GM19035 (cell line): ENCODE measurements around the gene WDR83.
"Not testable (repeated sequence)": the region's sequence is repeated elsewhere in the genome, so short reads cannot be mapped to it uniquely, and the experiment has no call there.

ENCODE experiments used
- ATAC-seq: cut with Tn5 transposase; IDR thresholded peaks from one replicate; pipeline ENCODE4 v1.9.1; 2021; ENCODE audit not compliant: unreplicated experiment

WDR83 gene

DNA sequence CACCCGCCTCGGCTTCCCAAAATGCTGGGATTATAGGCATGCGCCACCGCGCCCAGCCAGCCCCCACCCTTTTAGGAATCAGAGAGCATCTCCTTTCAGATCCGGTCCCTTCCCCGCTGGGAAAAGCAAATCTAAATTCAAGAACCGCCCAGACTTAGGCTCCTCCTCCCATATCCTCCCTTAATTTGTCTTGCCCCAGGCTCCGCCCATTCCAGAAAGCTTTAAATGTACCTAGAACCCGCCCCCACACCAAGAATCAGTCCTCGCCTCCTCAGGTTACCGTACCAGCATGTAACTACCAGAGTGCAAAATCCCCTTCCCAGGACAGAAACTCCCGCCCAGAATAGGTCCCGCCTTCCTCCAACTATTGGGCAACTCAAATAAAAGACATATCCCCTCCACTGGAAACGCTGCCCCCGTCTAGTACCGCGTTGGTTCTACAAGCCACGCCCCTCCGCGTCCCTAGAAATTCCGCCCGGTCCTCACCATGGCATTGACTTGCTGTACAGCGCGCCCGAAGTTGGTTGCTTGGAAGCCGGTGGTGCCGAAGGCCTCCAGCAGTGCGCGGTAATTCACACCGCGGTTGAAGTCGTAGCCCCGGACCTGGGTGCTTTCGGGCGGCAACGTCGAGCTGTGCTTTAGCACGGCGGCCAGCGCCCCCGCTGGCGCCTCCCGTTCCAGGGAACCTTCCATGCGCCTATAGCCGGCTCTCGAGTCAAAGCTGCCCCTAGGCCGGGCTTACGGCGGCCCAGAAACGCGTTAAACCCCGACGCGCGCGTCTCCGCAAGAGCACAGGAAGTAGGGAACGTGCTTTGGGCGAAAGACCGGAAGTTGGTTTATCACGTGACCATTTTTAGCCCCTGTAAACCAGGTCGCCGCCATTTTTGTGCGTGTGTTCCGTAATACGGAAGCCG, 14.7 kb downstream of the WDR83 start, which contains the start of gene DHPS:
Gene DHPS (minus strand): TSS at position 807 of the 914 bp plus-strand sequence. CDS start 114 bp downstream, at position 693.
- ATAC-seq, result peak; percentile 80

DNA sequence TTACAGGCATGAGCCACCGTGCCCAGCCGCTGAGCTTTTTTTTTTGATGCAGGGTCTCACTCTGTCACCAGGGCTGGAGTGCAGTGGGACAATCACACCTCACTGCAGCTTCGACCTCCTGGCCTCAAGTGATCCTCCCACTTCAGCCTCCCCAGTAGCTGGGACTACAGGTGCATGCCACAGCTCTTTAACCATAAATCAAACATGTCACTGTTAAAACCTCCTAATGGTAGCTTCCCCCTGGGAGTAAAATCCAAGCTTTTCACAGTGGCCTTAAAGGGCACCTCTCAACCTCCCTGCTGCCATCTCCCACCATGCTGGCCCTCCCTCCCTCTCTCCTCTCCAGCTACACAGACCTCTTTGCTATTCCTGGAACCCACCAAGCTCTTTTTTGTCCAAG, 19.2 kb downstream of the WDR83 start:
- ATAC-seq, result no peak

DNA sequence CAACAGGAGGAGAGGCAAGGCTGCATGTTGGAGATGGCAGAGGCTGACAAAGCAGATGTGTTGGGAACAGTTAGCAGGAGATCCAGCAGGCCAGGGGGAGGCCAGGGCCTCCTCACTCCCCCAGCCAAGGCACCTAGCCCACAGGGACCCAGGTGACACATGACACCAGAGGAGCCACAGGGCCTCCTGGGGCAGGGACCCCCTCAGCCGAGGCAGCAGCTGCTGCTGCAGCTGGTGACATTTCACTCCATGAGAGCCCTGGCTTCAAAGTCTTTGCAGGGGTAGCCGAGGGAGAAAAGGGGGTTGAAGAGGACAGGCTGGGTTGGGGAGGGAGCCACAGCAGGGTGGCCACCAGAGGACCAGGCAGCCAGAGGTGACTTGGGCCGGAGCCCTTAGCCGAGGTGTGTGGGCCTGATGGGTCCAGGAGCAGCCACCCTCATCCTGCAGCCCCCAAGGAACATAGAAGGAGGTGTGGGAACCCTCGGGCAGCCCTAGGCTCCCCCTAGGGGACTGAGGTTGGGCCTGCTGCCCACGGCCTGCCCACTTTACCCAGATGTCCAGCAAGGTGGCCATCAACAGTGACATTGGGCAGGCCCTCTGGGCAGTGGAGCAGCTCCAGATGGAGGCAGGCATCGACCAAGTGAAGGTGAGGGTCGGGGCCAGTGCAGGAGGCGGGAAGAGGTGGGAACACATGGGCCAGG, 21.0 kb downstream of the WDR83 start, which contains the start of gene GNG14:
Gene GNG14 (plus strand): TSS at position 503 of the 701 bp plus-strand sequence. CDS start 51 bp downstream, at position 554.
- no peak for ATAC-seq

DNA sequence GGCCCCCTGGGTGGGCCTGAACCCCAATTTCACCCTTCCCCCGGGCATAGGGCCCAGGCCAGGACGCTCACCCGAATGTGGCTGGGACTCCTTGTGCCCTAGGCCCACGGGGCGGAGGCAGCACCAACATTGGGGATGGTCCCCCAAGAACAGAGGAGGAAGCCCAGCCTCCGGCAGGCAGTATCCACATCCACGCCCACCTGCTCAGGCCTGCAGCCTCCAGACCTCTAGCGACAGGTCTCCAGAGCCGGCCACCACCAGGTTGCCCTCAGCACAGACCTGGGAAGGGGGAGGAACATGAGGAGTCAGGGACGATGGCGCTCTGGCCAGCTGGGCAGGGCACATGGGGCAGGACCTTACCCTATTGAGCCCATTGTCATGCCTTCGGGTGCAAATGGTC, 22.4 kb downstream of the WDR83 start:
- no peak for ATAC-seq

DNA sequence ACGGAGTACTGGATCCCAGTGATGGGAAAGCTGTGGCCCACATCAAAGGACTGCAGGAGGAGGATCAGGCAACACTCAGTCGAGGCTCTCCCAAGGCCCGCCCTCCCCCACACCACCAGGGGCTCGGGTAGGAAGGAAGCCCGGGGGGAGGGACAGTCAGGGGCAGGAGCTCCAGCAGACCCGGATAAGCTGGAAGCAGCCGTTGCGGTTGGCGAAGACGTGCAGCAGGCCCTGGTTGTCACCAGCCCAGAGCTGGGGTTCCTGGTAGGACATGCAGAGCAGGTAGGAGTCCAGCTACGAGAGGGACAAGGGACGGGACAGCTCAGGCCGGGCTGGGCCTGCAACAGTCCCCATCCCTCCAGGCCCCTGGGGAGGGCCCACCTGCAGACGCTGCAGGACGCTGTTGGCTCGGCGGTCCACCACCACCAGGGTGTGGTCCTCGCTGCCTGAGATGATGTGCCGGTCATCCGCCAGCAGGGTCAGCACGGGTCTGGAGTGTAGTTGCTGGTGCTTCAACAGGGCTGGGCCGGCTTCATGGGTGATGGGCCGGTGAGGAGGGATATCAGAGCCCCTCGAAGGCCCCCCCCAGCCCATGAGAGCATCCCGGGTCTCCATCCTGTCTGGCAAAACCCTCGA, 23.1 kb downstream of the WDR83 start:
- no peak for ATAC-seq

DNA sequence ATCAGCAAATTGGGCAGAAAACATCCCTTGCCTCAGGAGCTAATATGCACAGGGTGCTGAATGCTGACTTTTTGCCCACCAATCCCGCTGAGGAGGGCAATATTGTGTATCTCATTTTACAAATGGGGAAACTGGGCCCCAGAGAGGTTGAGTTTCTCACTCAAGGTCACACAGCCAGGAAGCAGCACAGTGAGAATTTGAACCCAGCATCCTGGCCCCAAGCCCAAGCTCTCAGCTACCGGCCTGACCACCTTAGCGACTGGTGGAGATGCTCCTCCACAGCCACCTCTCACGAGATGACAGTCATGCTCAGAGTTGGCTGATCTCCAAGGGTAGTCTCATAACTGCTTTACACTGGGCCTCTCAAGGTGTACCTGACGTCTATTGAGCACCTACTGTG, 26.4 kb downstream of the WDR83 start:
- ATAC-seq, result no peak

DNA sequence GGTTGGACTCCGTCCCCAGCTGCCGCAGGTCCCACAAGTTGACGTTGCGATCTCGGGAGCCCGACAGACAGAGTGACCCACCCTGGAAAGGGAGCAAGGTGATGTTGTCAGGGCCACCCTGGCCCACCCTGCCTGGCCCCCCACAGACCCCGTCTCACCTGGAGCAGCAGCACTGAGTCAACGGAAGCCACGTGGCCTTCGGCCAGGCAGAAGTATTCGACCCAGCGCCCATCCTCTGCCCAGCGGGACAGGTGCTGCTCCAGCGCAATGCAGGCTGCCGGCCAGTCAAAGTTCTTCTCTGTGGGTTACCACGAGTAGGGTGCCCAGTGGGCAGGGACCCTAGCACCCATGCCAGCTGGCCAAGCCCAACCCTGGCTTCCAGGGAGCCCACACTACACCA, 28.0 kb downstream of the WDR83 start:
- ATAC-seq, result no peak

DNA sequence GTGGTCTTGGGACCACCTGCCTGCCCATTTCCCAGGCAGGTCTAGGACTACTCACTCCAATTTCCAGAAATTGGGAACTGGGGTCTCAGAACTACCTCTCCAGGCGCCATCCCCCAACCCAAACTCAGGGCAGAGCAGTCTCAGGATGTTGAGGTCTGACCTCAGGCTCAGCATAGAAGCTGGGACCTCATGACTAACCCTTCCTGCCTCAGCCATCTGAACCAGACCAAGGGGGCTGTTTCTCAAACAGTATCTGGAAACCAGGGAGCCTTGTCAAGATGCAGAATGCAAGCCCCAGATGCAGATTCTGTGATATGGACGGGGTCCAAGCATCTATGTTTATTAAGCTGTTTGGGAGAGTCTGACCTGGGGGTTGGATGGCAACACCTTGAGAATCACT, 28.5 kb downstream of the WDR83 start:
- no peak for ATAC-seq

DNA sequence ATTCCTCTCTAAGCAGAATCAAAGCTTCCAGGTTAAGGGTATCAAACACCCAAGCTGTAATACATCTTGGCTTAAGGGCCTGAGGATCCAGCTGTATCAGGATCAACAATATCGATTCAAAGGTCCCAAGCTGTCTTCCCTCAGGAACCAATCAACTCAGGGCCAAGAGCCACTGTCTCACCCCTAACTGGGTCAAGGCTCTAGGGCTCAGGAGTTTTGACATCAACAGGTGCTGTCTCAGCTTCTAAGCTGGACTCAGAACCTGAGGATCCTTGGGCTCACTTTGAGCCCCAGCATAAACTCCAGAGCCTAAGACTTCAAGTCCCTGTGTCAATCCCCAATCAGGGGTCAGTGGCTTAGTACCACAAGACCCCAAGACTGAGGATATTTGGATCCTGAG, 28.9 kb downstream of the WDR83 start:
- ATAC-seq, result no peak

DNA sequence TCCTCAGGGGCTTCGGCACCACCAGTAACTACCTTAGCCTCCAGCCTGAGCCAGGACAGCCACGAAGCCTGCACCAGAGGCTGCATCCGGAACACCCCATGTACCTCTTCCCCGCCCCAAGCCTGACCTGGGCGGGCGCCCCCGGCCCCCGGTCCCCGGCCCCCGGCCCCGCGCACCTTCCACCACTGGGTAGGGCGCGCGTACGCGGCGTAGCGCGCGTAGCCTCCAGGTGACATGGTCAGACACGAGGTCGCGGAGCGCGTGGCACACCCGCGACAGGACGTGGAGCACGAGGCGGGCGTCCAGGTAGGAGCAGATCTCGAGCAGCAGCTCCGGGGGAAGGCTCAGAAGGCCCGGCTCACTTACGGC, 29.4 kb downstream of the WDR83 start:
- ATAC-seq, result peak; percentile 12

DNA sequence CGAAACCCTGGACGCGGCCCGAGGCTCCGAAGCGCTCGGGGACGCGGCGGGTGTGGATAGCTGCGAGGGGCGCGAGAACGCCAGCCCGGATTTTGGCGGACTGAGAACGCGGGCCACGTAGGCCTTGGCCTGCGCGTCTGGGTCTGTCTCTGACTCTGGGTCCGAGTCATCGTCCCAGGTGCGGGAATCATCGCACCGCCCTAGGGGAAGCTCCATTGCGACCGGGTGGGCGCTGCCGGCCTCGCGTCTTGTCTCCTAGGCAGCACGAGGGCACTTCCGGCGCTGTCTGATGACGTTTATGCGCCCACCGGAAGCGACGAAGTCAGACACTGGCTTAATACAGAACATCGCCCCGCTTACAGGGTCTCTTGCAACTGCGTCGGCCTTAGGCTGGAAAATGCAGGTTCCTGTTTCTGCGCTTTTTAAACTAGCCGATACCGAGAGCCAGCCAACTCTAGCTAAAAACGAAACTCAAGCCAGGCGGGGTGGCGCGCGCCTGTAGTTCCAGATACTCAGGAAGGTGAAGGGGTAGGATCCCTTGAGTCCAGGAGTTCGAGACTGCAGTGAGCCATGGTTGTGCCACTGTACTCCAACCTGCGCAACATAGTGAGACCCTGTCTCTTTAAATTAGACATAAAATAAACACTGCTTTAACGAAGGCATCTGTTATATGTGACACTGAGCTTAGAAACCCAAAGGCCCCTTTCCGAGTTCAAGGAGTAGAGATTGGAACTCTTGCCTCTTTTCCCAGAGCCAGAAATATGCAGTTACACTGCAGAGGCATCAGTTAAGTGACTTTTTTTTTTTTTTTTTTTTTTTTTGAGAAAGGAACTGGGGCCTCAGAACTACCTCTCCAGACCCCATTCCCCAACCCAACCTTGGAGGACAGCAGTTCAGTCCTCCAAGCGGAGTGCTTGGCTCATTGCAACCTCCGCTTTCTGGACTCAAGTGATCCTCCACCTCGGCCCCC, 30.0 kb downstream of the WDR83 start, which contains the start of gene FBXW9:
Gene FBXW9 (minus strand): TSS at position 266 of the 970 bp plus-strand sequence. CDS start 50 bp downstream, at position 216.
- peak; percentile 88 for ATAC-seq

DNA sequence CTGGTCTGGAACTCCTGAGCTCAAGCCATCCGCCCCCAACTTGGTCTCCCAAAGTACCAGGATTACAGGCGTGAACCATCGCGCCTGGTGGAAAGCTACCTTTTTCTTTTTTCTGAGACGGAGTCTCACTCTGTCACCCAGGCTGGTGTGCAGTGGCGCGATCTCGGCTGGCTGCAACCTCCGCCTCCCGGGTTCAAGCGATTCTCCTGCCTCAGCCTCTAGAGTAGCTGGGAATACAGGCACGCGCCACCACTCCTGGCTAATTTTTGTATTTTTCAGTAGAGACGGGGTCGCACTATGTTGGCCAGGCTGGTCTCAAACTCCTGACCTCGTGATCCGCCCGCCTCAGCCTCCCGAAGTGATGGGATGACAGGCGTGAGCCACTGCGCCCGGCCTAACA, 30.8 kb downstream of the WDR83 start:
- ATAC-seq, result not testable (repeated sequence)

DNA sequence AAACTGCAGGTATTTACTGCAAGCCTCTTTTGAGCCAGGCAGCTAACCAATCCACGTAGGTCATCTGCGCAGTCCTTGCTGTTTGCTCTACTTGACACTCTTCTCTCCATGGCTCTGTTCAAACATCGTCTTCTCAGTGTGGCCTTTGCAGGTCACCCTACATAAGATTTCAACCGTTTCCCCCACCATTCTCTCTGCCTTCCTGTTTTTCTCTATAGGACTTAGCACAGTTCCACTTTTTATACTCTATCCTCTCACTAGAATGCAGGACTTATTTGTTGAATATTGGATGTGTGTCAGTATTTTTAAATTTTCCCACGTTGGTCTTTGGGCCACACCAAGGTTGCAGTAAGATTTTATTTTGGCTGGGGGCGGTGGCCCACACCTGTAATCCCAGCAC, 31.5 kb downstream of the WDR83 start:
- ATAC-seq, result no peak

DNA sequence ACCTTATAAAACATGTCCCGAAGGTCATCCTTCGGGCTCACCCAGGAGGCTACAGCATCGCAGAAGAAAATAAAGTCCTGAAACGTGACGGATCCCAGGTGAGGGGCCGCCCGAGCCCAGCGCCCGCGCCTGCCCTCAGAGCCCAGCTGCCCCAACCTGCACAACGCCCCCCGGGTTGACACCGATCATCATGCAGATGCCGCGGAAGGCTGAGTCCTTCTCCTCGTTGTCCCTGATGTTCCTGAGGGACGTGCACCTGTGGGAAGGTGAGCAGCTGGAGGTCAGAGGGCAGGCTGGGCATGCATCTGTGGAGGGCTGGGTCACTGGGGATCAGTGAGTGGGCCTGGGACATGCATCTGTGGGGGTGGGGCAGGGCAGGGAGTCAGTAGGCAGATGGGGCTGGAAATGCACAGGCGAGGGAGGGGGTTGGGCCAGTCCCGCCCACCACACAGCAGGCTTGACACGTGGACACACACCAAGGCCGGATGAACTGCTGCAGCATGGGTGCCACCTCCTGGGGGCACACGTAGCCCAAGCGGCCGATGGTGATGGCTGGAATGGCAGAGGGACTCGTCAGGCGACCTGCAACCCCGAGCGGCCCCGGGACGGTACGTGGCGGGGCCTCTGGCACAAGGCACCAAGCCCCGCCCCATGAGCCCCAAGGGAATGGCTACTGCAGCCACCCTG, 35.1 kb downstream of the WDR83 start:
- ATAC-seq, result no peak

DNA sequence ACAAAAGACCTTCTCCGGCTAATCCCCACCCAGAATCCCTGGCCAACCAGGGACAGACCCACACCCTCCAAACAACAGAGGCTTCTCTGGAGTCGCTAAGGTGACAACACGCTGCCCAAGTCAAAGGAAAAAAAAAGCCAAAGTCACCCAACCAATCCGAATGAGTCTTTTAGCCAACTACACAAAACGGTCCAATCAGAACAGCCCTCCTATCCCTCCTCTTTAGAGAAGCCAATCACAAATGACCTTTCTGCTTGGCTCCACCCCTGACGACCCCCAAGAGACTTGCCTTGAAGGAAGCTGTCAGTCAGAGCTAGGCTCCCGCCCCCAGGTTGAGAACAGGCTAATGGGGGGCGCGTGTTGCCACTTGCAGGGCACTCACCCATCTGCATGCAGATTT, 36.4 kb downstream of the WDR83 start:
- ATAC-seq, result no peak

DNA sequence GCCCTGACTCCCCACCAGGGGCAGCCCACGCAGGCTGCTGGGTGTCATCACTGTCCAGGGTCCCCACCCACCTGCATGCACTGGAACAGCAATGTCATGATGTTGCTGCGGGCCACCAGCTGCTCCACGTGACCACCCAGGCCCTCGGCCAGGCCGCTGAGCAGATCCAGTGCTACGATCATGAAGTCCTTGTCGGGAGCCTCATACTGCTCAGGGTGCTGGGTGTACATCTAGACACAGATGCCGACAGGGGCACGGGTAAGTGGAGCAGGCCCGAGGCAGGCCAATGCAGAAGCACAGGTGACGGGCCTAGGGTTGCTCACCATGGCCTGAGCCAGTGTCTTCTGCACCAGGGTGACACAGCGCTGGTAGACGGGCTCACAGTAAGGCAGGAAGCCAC, 38.6 kb downstream of the WDR83 start:
- ATAC-seq, result no peak

DNA sequence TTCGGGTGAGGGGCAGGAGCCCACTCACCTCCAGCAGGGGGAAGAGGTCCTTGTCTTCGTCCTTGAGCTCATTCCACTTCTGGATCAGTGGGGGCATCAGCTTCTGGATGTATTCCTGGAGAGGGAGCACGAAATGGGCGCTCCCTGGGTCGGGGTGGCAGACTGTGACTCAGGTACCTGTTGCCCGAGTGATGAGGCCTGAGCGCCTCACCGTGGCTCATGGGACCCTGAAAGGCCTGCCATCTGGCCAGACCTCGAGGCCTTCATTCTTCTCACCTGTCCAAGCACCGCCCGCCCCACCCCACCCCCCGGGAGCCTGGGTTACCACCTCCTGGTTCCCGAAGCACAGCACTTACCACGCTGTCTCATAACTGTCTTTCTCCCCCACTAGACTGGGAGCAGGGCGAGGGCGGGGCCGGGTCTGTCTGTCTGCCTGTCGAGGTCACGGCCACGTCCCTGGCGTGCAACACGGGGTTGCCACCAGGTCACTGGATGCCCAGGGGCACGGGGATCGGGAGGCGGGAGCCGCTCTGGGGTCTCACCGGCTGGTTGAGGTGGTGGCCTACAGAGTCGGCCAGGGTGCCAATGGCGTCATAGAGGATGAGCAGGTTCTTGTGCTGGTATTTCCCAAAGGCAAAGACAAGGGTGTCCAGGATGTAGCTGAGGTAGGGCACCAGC, 39.2 kb downstream of the WDR83 start:
- ATAC-seq, result no peak

DNA sequence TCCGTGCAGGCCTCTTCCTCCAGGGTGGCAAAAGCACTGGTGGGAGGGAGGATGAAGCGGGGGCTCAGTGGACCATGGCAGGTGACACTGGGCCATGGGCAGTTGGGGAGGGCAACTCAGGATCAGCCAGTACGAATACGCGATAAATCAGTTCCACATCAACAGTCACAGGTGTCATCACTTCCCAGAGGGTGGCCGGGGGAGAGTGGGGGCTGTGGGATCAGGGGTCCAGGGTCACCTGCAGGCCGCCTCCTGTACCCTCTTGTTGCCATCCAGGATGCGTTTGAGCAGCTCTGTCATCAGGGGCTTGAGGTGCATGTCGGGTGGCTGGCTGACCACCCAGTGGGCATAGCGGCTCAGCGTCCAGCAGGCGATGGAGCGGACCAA, 39.7 kb downstream of the WDR83 start:
- no peak for ATAC-seq

DNA sequence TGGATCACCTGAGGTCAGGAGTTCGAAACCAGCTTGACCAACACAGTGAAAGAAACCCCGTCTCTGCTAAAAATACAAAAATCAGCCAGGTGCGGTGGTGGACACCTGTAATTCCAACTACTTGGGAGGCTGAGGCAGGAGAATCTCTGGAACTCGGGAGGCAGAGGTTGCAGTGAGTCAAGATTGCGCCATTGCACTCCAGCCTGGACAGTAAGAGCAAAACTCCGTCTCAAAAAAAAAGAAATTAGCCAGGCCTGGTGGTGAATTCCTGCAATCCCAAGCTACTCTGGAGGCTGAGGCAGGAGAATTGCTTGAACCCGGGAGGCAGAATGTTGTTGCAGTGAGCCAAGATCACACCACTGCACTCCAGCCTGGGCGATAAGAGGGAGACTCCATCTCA, 42.0 kb downstream of the WDR83 start:
- ATAC-seq, result no peak
